Osteocyte (in vitro differentiated cells): ENCODE results near the gene AKR1D1. TPM values are rescaled to one million over a fixed set of nuclear protein-coding genes. Genes with fewer than 3 reads are reported as not detected.
"Not testable (repeated sequence)": the region's sequence is repeated elsewhere in the genome, so short reads cannot be mapped to it uniquely, and the experiment has no call there.

Experiments
- DNase-seq: peaks from one replicate; pipeline ENCODE4 v3.0.0; 2021; ENCODE audit warnings: mixed read lengths; ENCODE audit not compliant: unreplicated experiment; ENCODE audit errors: extremely low spot score
- H3K27ac Mint-ChIP-seq: one replicate; pipeline ENCODE4 v1.8.0; 2021; ENCODE audit warnings: mild to moderate bottlenecking, mixed read lengths; ENCODE audit not compliant: unreplicated experiment
- H3K27me3 Mint-ChIP-seq: one replicate; pipeline ENCODE4 v1.8.0; 2021; ENCODE audit warnings: mixed read lengths; ENCODE audit not compliant: unreplicated experiment
- H3K36me3 Mint-ChIP-seq: one replicate; pipeline ENCODE4 v1.8.0; 2021; ENCODE audit warnings: mixed read lengths; ENCODE audit not compliant: unreplicated experiment
- H3K4me1 Mint-ChIP-seq: one replicate; pipeline ENCODE4 v1.8.0; 2021; ENCODE audit warnings: mixed read lengths; ENCODE audit not compliant: unreplicated experiment
- H3K4me3 Mint-ChIP-seq: one replicate; pipeline ENCODE4 v1.8.0; 2021; ENCODE audit warnings: mild to moderate bottlenecking, moderate library complexity, mixed read lengths; ENCODE audit not compliant: unreplicated experiment
- H3K9me3 Mint-ChIP-seq: one replicate; pipeline ENCODE4 v1.8.0; 2021; ENCODE audit warnings: mixed read lengths; ENCODE audit not compliant: unreplicated experiment
- CTCF ChIP-seq: fragments of 200-600 bp; sonication (generic); IDR thresholded peaks from 2 replicates; pipeline ENCODE4 v1.5.0; 2021; ENCODE audit warnings: antibody characterized with exemption, mild to moderate bottlenecking, moderate library complexity
- total RNA-seq: library from RNA; stranded (reverse); gene quantifications from 2 replicates; pipeline ENCODE4 v1.2.1, GENCODE V29; 2021

AKR1D1 gene
- total RNA-seq, 1 donor from 2014 or later = not detected

DNA sequence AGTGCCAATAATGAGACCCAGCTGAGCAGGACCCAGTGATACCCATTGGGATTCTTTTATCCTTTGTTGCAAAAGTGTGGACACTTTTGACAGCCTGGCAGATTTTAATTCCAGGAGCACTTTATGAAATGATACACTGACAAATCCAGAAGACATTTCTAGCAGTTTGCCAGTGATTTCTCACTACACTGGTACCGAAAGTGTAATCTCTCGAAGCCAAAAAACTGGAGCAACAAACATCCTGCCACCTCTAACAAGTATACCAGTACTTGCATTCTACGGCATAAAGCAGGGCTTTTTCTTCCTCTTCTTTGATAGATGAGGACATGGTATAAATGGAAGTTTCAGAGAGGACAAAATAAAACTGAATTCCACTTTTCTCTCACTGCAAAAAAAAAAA, 28.4 kb upstream of the AKR1D1 start:
- H3K9me3 Mint-ChIP-seq = no peaks in the 10 kb centered on the region
- peaks cover 51% of the 10 kb centered on the region for H3K27me3 Mint-ChIP-seq
- H3K4me1 Mint-ChIP-seq = no peaks in the 10 kb centered on the region
- H3K4me3 Mint-ChIP-seq = no peak overlapping the region
- no peaks in the 10 kb centered on the region for H3K36me3 Mint-ChIP-seq
- no peak for TF ChIP-seq CTCF
- DNase-seq = no peak
- no peak overlapping the region for H3K27ac Mint-ChIP-seq

DNA sequence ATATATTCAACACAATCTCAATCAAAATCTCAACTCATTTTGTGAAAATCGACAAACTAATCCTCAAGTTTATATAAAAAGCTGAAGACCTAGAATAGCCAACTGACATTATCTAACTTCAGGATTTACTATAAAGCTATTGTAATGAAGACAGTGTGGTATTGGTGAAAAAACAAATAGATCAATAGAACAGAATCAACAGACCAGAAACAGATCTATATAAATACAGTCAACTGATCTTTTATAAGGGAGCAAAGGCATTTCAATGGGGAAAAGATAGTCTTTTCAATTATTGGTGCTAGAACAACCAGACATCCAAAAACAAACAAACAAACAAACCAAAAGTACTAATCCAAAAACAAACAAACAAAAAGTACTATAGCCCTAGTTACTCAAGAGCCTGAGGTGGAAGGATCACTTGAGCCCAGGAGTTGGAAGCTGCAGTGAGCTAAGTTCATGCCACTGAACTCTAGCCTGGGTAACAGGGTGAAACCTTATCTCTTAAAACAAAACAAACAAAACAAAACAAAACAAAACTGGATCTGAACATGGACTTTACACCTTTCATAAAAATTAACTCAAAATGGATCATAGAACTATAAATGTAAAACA, 26.6 kb upstream of the AKR1D1 start:
- TF ChIP-seq CTCF = no peak
- Mint-ChIP-seq H3K27ac (no peak overlapping the region), H3K4me1 (no peaks in the 10 kb centered on the region), H3K4me3 (no peak overlapping the region), H3K36me3 (no peaks in the 10 kb centered on the region), H3K9me3 (no peaks in the 10 kb centered on the region), H3K27me3 (peaks cover 51% of the 10 kb centered on the region)
- DNase-seq = no peak

DNA sequence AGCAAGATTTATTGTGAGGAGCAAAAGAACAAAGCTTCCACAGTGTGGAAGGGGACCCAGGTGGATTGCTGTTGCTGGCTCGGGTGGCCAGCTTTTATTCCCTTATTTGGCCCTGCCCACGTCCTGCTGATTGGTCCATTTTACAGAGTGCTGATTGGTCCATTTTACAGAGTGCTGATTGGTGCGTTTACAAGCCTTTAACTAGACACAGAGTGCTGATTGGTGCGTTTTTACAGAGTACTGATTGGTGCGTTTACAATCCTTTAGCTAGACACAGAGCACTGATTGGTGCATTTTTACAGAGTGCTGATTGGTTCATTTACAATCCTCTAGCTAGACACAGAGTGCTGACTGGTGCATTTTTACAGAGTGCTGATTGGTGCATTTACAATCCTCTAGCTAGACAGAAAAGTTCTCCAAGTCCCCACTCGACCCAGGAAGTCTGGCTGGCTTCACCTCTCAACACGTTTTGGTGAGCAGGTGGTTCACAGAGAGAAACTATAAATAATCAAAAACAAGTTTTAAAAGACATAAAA, 24.5 kb upstream of the AKR1D1 start:
- peaks cover 35% of the 10 kb centered on the region for H3K27me3 Mint-ChIP-seq
- H3K9me3 Mint-ChIP-seq, DNase-seq, H3K36me3 Mint-ChIP-seq, H3K4me1 Mint-ChIP-seq, H3K4me3 Mint-ChIP-seq, H3K27ac Mint-ChIP-seq: not testable (repeated sequence)

GRCh38 chr7:138052696-138053095, 23.6 kb upstream of the AKR1D1 start:
- H3K4me1 Mint-ChIP-seq = no peaks in the 10 kb centered on the region
- DNase-seq = no peak
- no peak overlapping the region for H3K4me3 Mint-ChIP-seq
- TF ChIP-seq CTCF = no peak
- no peaks in the 10 kb centered on the region for H3K9me3 Mint-ChIP-seq
- H3K36me3 Mint-ChIP-seq = no peaks in the 10 kb centered on the region
- no peak overlapping the region for H3K27ac Mint-ChIP-seq
- peaks cover 36% of the 10 kb centered on the region for H3K27me3 Mint-ChIP-seq

DNA sequence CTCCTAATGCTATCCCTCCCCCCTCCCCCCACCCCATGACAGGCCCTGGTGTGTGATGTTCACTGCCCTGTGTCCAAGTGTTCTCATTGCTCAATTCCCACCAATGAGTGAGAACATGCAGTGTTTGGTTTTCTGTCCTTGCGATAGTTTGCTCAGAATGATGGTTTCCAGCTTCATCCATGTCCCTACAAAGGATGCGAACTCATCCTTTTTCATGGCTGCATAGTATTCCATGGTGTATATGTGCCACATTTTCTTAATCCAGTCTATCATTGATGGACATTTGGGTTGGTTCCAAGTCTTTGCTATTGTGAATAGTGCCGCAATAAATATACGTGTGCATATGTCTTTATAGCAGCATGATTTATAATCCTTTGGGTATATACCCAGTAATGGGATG, 20.6 kb upstream of the AKR1D1 start:
- not testable (repeated sequence) for H3K9me3 Mint-ChIP-seq, DNase-seq, H3K4me3 Mint-ChIP-seq, H3K4me1 Mint-ChIP-seq, H3K36me3 Mint-ChIP-seq, H3K27ac Mint-ChIP-seq
- H3K27me3 Mint-ChIP-seq = peaks cover 26% of the 10 kb centered on the region

- no peak overlapping the region for H3K4me3 Mint-ChIP-seq
These were observed 12.9 kb upstream of the AKR1D1 start for GRCh38 chr7:138063400-138063799.

More at GRCh38 chr7:138063400-138063799, 12.9 kb upstream of the AKR1D1 start:
- no peak for TF ChIP-seq CTCF
- DNase-seq = no peak
- Mint-ChIP-seq H3K27me3 (peaks cover 55% of the 10 kb centered on the region), H3K36me3 (no peaks in the 10 kb centered on the region), H3K9me3 (no peaks in the 10 kb centered on the region), H3K27ac (no peak overlapping the region), H3K4me1 (no peaks in the 10 kb centered on the region)
